ENCODE results near the gene CABP4. TPM values are rescaled to one million over a fixed set of nuclear protein-coding genes. Genes with fewer than 3 reads are reported as not detected.

CABP4 gene
- total and polyA plus RNA-seq, 8 donors = 0.43 to 1.7 (median 0.62) TPM; not detected in 2

DNA sequence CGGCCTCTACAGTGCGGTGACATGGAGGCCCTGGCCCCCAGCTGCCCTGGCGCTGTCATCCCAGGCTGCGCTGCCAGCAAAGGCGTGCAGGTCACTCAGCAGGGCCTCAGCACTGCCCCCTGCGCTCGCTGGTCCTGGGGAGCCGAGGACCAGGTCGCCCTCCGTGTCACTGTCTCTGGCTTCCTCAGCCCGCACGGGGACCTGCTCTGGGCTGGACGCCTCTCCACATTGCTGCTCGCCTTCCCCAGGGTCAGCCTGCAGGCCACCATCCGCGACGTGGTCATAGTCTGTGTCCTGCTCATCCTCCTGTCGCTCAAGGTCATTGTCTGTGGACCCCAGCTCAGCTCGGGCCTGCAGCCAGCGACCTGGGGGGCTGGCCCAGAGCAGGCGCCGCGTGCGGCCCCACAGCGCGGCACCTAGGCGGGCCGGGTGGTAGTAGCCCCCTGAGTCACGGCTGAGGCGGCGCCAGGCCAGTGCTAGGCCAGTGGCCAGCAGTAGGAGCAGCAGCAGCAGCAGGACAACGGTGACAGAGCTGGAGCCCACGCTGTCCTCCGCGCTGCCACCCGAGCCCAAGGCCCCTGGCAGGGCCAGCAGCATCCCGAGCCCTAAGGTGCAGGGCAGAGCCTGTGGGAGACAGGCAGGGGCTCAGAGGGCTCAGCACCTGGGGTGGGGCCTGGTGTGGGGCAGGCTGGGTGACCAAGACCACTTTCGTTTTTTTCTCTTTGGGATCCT is 19.3 kb upstream of the CABP4 start:
- Histone ChIP-seq H3K36me3 (peaks cover 49 to 100% (median 97%) of the 10 kb centered on the region in 4 donors), H3K4me1 (peaks cover 14 to 61% (median 46%) of the 10 kb centered on the region in 4 donors), H3K4me3 (peak overlapping the region; percentile 8 to 45 (median 34)), H3K27ac (peak overlapping the region in 4 of 5 donors; percentile 45 to 96 (median 78)), H3K9me3 (no peaks in the 10 kb centered on the region), H3K27me3 (no peaks in the 10 kb centered on the region)
- TF ChIP-seq POLR2AphosphoS5 (IDR thresholded peaks at IDR 0.05) (no peak), POLR2A (IDR thresholded peaks at IDR 0.05) (no peak), CTCF (IDR thresholded peaks at IDR 0.05) (no peak), EP300 (IDR thresholded peaks at IDR 0.05) (no peak)
- no peak for DNase-seq
- 78 to 88% (median 82%) methylated on average over 19 to 38 of the region's 38 CpGs for WGBS, 5 donors
- intact Hi-C loops (cut with DNase I; ENCODE audit: low total_unique reads) = loop anchor here (10.0 kb wide), 1 partner anchor 69 kb away; the partner anchor contains the start of genes CDK2AP2 and PITPNM1

- peaks cover 43 to 100% (median 97%) of the 10 kb centered on the region in 4 donors for H3K36me3 ChIP-seq
- no peaks in the 10 kb centered on the region for H3K9me3 ChIP-seq
- 33 to 56% (median 49%) methylated on average over 6 of the region's 6 CpGs for WGBS, 5 donors
- peak overlapping the region; percentile 32 to 96 (median 73) for H3K27ac ChIP-seq
- H3K27me3 ChIP-seq = no peaks in the 10 kb centered on the region
- intact Hi-C loops (cut with DNase I; ENCODE audit: low total_unique reads) = loop anchor here (10.0 kb wide), 1 partner anchor 68 kb away; the partner anchor contains the start of genes CDK2AP2 and PITPNM1
- peaks cover 19 to 68% (median 52%) of the 10 kb centered on the region in 4 donors for H3K4me1 ChIP-seq
- peak; percentile 44 to 55 for DNase-seq
- TF ChIP-seq POLR2A (IDR thresholded peaks at IDR 0.05) = no peak
- peak overlapping the region; percentile 23 to 45 (median 34) for H3K4me3 ChIP-seq
These were observed 18.6 kb upstream of the CABP4 start for GRCh38 chr11:67436459-67437081.

GRCh38 chr11:67437082-67437808 is 17.9 kb upstream of the CABP4 start, which contains the start of gene PTPRCAP:
Gene PTPRCAP (minus strand): TSS chr11:67437682. CDS start chr11:67437619, 63 bp downstream.
- intact Hi-C loops (cut with DNase I; ENCODE audit: low total_unique reads) = loop anchor here (10.0 kb wide), 1 partner anchor 68 kb away; the partner anchor contains the start of genes CDK2AP2 and PITPNM1
- 64 to 74% (median 71%) methylated on average over 5 to 26 of the region's 26 CpGs for WGBS, 5 donors
- H3K27ac ChIP-seq = peak within 1 kb of the TSS; percentile 32 to 96 (median 73)
- H3K4me3 ChIP-seq = peak within 1 kb of the TSS; percentile 23 to 45 (median 34)
- H3K27me3 ChIP-seq = no peaks in the 10 kb centered on the region
- TF ChIP-seq POLR2AphosphoS5 (IDR thresholded peaks at IDR 0.05) (peak in 1 of 3 donors; percentile 3), POLR2A (IDR thresholded peaks at IDR 0.05) (no peak)
- peak; percentile 41 to 60 for DNase-seq
- H3K4me1 ChIP-seq = peaks cover 26 to 74% (median 59%) of the 10 kb centered on the region in 4 donors
- no peaks in the 10 kb centered on the region for H3K9me3 ChIP-seq
- peaks cover 37 to 100% (median 97%) of the 10 kb centered on the region in 4 donors for H3K36me3 ChIP-seq

- no peak for DNase-seq
- H3K27ac ChIP-seq = peak overlapping the region in 4 of 5 donors; percentile 45 to 96 (median 78)
- peaks cover 30 to 80% (median 64%) of the 10 kb centered on the region in 4 donors for H3K4me1 ChIP-seq
- no peaks in the 10 kb centered on the region for H3K9me3 ChIP-seq
- 52 to 74% (median 66%) methylated on average over 3 of the region's 3 CpGs for WGBS, 5 donors
- no peaks in the 10 kb centered on the region for H3K27me3 ChIP-seq
- peak overlapping the region; percentile 23 to 45 (median 34) for H3K4me3 ChIP-seq
- no peak for TF ChIP-seq CTCF (IDR thresholded peaks at IDR 0.05)
- TF ChIP-seq POLR2A (IDR thresholded peaks at IDR 0.05) = no peak
- TF ChIP-seq POLR2AphosphoS5 (IDR thresholded peaks at IDR 0.05) = no peak
- no peak for TF ChIP-seq EP300 (IDR thresholded peaks at IDR 0.05)
- intact Hi-C loops (cut with DNase I; ENCODE audit: low total_unique reads) = loop anchor here (10.0 kb wide), 1 partner anchor 67 kb away; the partner anchor contains the start of genes CDK2AP2 and PITPNM1
- peaks cover 31 to 95% (median 91%) of the 10 kb centered on the region in 4 donors for H3K36me3 ChIP-seq
These were observed 17.4 kb upstream of the CABP4 start for GRCh38 chr11:67437809-67438157.
